K562 (cell line): Measurements from ENCODE around the gene HEPHL1.

Experiments used
- ATF1 ChIP-seq, 2 experiments: fragments of 450-650 bp in 1 of 2; IDR thresholded peaks; 2 replicates each; pipeline ENCODE4 v1.6.1; 2016; ENCODE audit warnings: missing compliant biosample characterization in 1 of 2, missing genetic modification characterization in 1 of 2
- CTCF ChIP-seq, 3 experiments: IDR thresholded peaks in 2 of 3; conservative IDR thresholded peaks in 1 of 3; 2 replicates each; pipeline ENCODE4 v1.5.1; 2011 to 2012; ENCODE audit warnings: low read length in 3 of 3, mild to moderate bottlenecking in 3 of 3, control low read depth in 2 of 3, improper control_type of control experiment in 1 of 3, inconsistent platforms in 1 of 3, low read depth in 1 of 3, mixed read lengths in 1 of 3, moderate library complexity in 1 of 3; ENCODE audit not compliant: insufficient read depth in 2 of 3
- MXI1 ChIP-seq: IDR thresholded peaks from 2 replicates; pipeline ENCODE4 v1.6.1; 2011; ENCODE audit warnings: low read depth, mild to moderate bottlenecking, improper control_type of control experiment, low read length
- NFRKB ChIP-seq: fragments of 450-650 bp; IDR thresholded peaks from 2 replicates; pipeline ENCODE4 v1.6.1; 2016; ENCODE audit warnings: low read depth
- OTX1 ChIP-seq: fragments of 450-650 bp; formaldehyde crosslinking; IDR thresholded peaks from 2 replicates; pipeline ENCODE4 v1.4.0; 2022; ENCODE audit warnings: mild to moderate bottlenecking
- XRCC4 ChIP-seq: IDR thresholded peaks from one replicate; pipeline ENCODE4 v1.6.1; 2011; ENCODE audit not compliant: insufficient read depth, insufficient read length; ENCODE audit errors: extremely low read depth
- TF ChIP-seq, protein P1 (sequence below): fragments of 250-450 bp; sonication (Bioruptor Pico); IDR thresholded peaks from 2 replicates; pipeline ENCODE4 v1.9.0; 2021; ENCODE audit warnings: mild to moderate bottlenecking, inconsistent platforms

DNA sequence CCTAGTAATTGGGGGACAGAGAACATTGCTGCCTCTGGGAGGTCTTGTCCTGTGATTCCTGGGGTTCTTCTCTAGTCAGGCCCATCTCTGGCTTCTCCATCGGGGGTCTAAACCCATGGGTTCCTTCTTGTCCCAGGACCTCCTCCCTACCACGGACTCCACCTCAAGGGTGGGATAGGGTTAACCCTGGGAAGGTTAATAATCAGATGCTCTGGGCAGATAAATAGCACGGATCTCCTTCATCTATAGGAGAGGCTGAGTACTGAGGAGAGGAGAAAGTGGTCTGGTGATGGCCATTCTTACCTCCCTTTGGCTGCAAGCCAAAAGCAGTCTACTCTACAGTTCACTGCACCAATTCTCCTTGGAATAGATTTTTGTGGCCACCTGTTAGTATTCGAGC is 10.5 kb downstream of the HEPHL1 start:
- TF ChIP-seq NFRKB (no peak), CTCF (IDR thresholded peaks at IDR 0.05 in 2 of 3, conservative IDR thresholded peaks at IDR 0.05 in 1 of 3; ENCODE audit: insufficient read depth in 2 of 3, low read depth in 1 of 3, low read length in 3 of 3) (no peak), ATF1 (CRISPR knock-in tag; IDR thresholded peaks at IDR 0.05) (no peak), ATF1 (tag; IDR thresholded peaks at IDR 0.05) (no peak), MXI1 (no peak), OTX1 (no peak), XRCC4 (no peak)
- TF ChIP-seq, protein P1, sequence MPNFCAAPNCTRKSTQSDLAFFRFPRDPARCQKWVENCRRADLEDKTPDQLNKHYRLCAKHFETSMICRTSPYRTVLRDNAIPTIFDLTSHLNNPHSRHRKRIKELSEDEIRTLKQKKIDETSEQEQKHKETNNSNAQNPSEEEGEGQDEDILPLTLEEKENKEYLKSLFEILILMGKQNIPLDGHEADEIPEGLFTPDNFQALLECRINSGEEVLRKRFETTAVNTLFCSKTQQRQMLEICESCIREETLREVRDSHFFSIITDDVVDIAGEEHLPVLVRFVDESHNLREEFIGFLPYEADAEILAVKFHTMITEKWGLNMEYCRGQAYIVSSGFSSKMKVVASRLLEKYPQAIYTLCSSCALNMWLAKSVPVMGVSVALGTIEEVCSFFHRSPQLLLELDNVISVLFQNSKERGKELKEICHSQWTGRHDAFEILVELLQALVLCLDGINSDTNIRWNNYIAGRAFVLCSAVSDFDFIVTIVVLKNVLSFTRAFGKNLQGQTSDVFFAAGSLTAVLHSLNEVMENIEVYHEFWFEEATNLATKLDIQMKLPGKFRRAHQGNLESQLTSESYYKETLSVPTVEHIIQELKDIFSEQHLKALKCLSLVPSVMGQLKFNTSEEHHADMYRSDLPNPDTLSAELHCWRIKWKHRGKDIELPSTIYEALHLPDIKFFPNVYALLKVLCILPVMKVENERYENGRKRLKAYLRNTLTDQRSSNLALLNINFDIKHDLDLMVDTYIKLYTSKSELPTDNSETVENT (CRISPR knock-in tag), result no peak
